Colonic mucosa (tissue), 4 donors: ENCODE data around the gene MED12L. TPM values are rescaled to one million over a fixed set of nuclear protein-coding genes. Genes with fewer than 3 reads are reported as not detected.

Experiments used
- DNase-seq: peaks from one replicate; pipeline ENCODE4 v3.0.0-alpha.2; 2020
- H3K27ac ChIP-seq: fragments of 200-600 bp; one replicate; pipeline ENCODE4 v1.8.0; 2021
- H3K27me3 ChIP-seq: fragments of 200-600 bp; one replicate; pipeline ENCODE4 v1.8.0; 2021
- H3K36me3 ChIP-seq: fragments of 200-600 bp; one replicate; pipeline ENCODE4 v1.8.0; 2021
- H3K4me1 ChIP-seq: fragments of 200-600 bp; one replicate; pipeline ENCODE4 v1.8.0; 2021; ENCODE audit warnings: mild to moderate bottlenecking
- H3K4me3 ChIP-seq: fragments of 200-600 bp; one replicate; pipeline ENCODE4 v1.8.0; 2021
- H3K9ac ChIP-seq, 2 donors: one replicate each; pipeline ENCODE4 v1.7.0; 2013; ENCODE audit warnings: control low read depth in 2 of 2, low read depth in 2 of 2, low read length in 2 of 2
- H3K9me3 ChIP-seq: fragments of 200-600 bp; one replicate; pipeline ENCODE4 v1.8.0; 2021
- intact Hi-C: fragments of 100-400 bp; cut with DNase I; formaldehyde crosslinking; loops from one replicate; pipeline ENCODE4 v1.14.1; 2022
- total RNA-seq, 2 donors: library from RNA; stranded (reverse); fragmentation: NEBNext Ultra II Directional in 1 of 2; extraction: Animal tissue kit (Norgen Biotek cat#: 25700) in 1 of 2; gene quantifications; one replicate each; pipeline ENCODE4 v1.2.1, GENCODE V29; 2021
- TF ChIP-seq, protein P1 (sequence below): fragments of 200-600 bp; IDR thresholded peaks from one replicate; pipeline ENCODE4 v1.8.0; 2022; ENCODE audit warnings: antibody characterized with exemption, mild to moderate bottlenecking
- donor health status: healthy.
- donor health status: DM: no; HTN: no; CAD: no.
- donor health status: DM: no; HTN: no; CAD: no.

MED12L gene
- total RNA-seq, 2 donors from 2014 or later, result 0.32 to 1.3 TPM

DNA sequence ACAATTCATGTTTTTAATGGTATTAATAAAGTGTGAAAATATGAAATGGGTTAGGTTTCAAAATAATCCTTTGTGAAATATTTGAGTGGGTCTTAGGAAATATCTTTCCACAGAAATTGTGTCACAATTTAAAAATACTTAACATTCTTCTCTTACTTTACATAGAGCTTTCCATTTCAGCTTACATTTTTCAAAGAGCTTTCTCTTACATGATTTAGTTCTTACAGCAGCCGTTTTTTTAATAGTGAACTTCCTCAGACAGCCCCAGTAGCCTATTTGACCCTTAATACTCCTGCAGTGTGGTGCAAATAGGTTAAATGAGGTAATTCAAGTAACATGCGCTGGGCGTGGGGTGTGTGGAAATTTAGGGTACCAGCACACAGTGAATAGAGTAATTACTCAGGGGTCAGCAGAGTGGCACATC is 277.3 kb downstream of the MED12L start:
- intact Hi-C loops, result no loop called here
- H3K27me3 ChIP-seq, result no peaks in the 10 kb centered on the region
- no peak overlapping the region for H3K9ac ChIP-seq
- H3K36me3 ChIP-seq, result no peaks in the 10 kb centered on the region
- TF ChIP-seq, protein P1, sequence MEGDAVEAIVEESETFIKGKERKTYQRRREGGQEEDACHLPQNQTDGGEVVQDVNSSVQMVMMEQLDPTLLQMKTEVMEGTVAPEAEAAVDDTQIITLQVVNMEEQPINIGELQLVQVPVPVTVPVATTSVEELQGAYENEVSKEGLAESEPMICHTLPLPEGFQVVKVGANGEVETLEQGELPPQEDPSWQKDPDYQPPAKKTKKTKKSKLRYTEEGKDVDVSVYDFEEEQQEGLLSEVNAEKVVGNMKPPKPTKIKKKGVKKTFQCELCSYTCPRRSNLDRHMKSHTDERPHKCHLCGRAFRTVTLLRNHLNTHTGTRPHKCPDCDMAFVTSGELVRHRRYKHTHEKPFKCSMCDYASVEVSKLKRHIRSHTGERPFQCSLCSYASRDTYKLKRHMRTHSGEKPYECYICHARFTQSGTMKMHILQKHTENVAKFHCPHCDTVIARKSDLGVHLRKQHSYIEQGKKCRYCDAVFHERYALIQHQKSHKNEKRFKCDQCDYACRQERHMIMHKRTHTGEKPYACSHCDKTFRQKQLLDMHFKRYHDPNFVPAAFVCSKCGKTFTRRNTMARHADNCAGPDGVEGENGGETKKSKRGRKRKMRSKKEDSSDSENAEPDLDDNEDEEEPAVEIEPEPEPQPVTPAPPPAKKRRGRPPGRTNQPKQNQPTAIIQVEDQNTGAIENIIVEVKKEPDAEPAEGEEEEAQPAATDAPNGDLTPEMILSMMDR, result no peak
- no peaks in the 10 kb centered on the region for H3K4me1 ChIP-seq
- no peak for DNase-seq
- H3K4me3 ChIP-seq, result no peak overlapping the region
- no peaks in the 10 kb centered on the region for H3K9me3 ChIP-seq
- no peak overlapping the region for H3K27ac ChIP-seq

- H3K9me3 ChIP-seq, result no peaks in the 10 kb centered on the region
- H3K27ac ChIP-seq, result no peak overlapping the region
- DNase-seq, result no peak
- no peaks in the 10 kb centered on the region for H3K4me1 ChIP-seq
- H3K27me3 ChIP-seq, result no peaks in the 10 kb centered on the region
- no peak overlapping the region for H3K4me3 ChIP-seq
- intact Hi-C loops, result no loop called here
- H3K9ac ChIP-seq, result no peak overlapping the region
- TF ChIP-seq, protein P1, result no peak
- H3K36me3 ChIP-seq, result no peaks in the 10 kb centered on the region
Measured at GRCh38 chr3:151366993-151367392, 281.5 kb downstream of the MED12L start.

- no peaks in the 10 kb centered on the region for H3K9me3 ChIP-seq
- no peaks in the 10 kb centered on the region for H3K4me1 ChIP-seq
- no peak overlapping the region for H3K9ac ChIP-seq
- TF ChIP-seq, protein P1, result no peak
- DNase-seq, result no peak
- intact Hi-C loops, result no loop called here
- H3K27me3 ChIP-seq, result no peaks in the 10 kb centered on the region
- no peak overlapping the region for H3K4me3 ChIP-seq
- no peak overlapping the region for H3K27ac ChIP-seq
- H3K36me3 ChIP-seq, result no peaks in the 10 kb centered on the region
Measured at GRCh38 chr3:151367448-151367847, 282.0 kb downstream of the MED12L start.

DNA sequence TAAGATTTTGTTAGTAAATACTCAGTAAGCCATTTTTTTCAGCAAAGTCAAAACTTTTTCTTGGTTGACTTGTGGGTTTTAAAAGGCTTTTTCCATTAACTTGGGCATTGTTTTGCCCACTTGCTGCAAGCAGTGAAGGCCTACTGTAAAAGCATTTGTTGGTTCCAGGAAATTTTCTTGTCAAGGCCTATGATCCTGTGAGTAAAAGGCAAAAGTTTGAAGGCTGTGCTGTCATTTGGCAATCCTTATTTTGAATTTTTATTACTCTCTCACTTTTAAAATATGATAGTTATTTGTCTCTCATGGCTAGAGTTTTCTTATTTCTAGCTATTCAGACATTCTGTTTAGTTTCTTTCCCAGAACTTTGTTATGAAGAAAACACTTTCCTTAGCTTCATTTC is 286.1 kb downstream of the MED12L start:
- Histone ChIP-seq H3K27ac (no peak overlapping the region), H3K4me3 (no peak overlapping the region), H3K27me3 (no peaks in the 10 kb centered on the region), H3K4me1 (no peaks in the 10 kb centered on the region), H3K9ac (no peak overlapping the region), H3K36me3 (no peaks in the 10 kb centered on the region), H3K9me3 (no peaks in the 10 kb centered on the region)
- DNase-seq, result no peak
- intact Hi-C loops, result no loop called here
- TF ChIP-seq, protein P1, result no peak

- H3K27ac ChIP-seq, result no peak overlapping the region
- no peak for DNase-seq
- no peaks in the 10 kb centered on the region for H3K27me3 ChIP-seq
- no peaks in the 10 kb centered on the region for H3K36me3 ChIP-seq
- TF ChIP-seq, protein P1, result no peak
- no peak overlapping the region for H3K4me3 ChIP-seq
- no peaks in the 10 kb centered on the region for H3K4me1 ChIP-seq
- intact Hi-C loops, result no loop called here
- H3K9ac ChIP-seq, result no peak overlapping the region
- H3K9me3 ChIP-seq, result no peaks in the 10 kb centered on the region
Measured at GRCh38 chr3:151372063-151372820, 286.8 kb downstream of the MED12L start.
